Endothelial cell of umbilical vein (primary cell): Measurements from ENCODE around the gene NKX6-2. TPM values are rescaled to one million over a fixed set of nuclear protein-coding genes. Genes with fewer than 3 reads are reported as not detected.

Experiments used
- BruUV-seq: library from RNA; stranded (reverse); fragments of 400-500 nt; replicated peaks from 2 replicates; lab custom pipeline; 2021; lab: Mats Ljungman, UMichigan
- CTCF ChIA-PET: fragments of 300-600, 350-600 bp; sonication (Branson Sonifier 250); formaldehyde crosslinking; loops from one replicate; lab custom pipeline; 2021; ENCODE audit warnings: antibody characterized with exemption, inconsistent platforms; lab: Charles Lee
- POLR2A ChIA-PET: fragments of 300-600, 350-600 bp; sonication (Branson Sonifier 250); formaldehyde crosslinking; loops from one replicate; lab custom pipeline; 2021; ENCODE audit warnings: antibody characterized with exemption, inconsistent platforms; lab: Charles Lee
- DNase-seq: peaks from one replicate; pipeline ENCODE4 v3.0.0-alpha.2; 2011; ENCODE audit warnings: low read depth, low spot score
- FAIRE-seq: peaks from 2 replicates; lab custom pipeline; 2011; peaks lifted over from hg19 to GRCh38; lab: Jason Lieb, UNC
- H2AFZ ChIP-seq: 2 replicates; pipeline ENCODE4 v1.6.0; 2012; ENCODE audit warnings: low read depth, low read length, control low read depth, inconsistent platforms
- H3K27ac ChIP-seq: 2 replicates; pipeline ENCODE4 v1.5.1; 2011; ENCODE audit warnings: low read depth, mild to moderate bottlenecking, control low read depth, low read length, moderate library complexity; ENCODE audit not compliant: insufficient read depth
- H3K27me3 ChIP-seq, 2 experiments: 2 replicates each; pipeline versions ENCODE4 v1.6.0 to v1.6.1; 2011; ENCODE audit warnings: low read length in 2 of 2, mixed read lengths in 1 of 2; ENCODE audit not compliant: control insufficient read depth in 2 of 2, insufficient read depth in 2 of 2
- H3K36me3 ChIP-seq, 2 experiments: 2 replicates in 1 of 2; 3 replicates in 1 of 2; pipeline ENCODE4 v1.5.1; 2011; ENCODE audit warnings: low read length in 2 of 2, mild to moderate bottlenecking in 1 of 2, moderate library complexity in 1 of 2; ENCODE audit not compliant: control insufficient read depth in 2 of 2, insufficient read depth in 2 of 2; ENCODE audit errors: extremely low read depth in 1 of 2
- H3K4me1 ChIP-seq: 3 replicates; pipeline ENCODE4 v1.5.1; 2011; ENCODE audit warnings: mild to moderate bottlenecking, low read length; ENCODE audit not compliant: control insufficient read depth, insufficient read depth; ENCODE audit errors: extremely low read depth
- H3K4me2 ChIP-seq: 2 replicates; pipeline ENCODE4 v1.6.1; 2011; ENCODE audit warnings: low read length, control low read depth, mixed read lengths; ENCODE audit not compliant: insufficient read depth
- H3K4me3 ChIP-seq, 3 experiments: fragments of 200-600 bp in 1 of 3; sonication (generic), shearing (Covaris generic) in 1 of 3; replicated peaks in 1 of 3; 2 replicates each; pipeline ENCODE4 v1.5.1; 2011 to 2016; ENCODE audit warnings: control low read depth in 3 of 3, low read length in 3 of 3, mild to moderate bottlenecking in 2 of 3, inconsistent platforms in 1 of 3, low read depth in 1 of 3, moderate library complexity in 1 of 3; ENCODE audit not compliant: insufficient read depth in 1 of 3
- H3K79me2 ChIP-seq: 2 replicates; pipeline ENCODE4 v1.6.0; 2012; ENCODE audit warnings: low read length, inconsistent platforms; ENCODE audit not compliant: control insufficient read depth, insufficient read depth
- H3K9ac ChIP-seq: replicated peaks from 2 replicates; pipeline ENCODE3; 2011; ENCODE audit warnings: low read length, control low read depth; ENCODE audit not compliant: insufficient read depth; ENCODE audit errors: extremely low read depth
- H3K9me1 ChIP-seq: replicated peaks from 3 replicates; pipeline ENCODE4 v1.6.0; 2011; ENCODE audit warnings: mild to moderate bottlenecking, low read length; ENCODE audit not compliant: control insufficient read depth, insufficient read depth; ENCODE audit errors: extremely low read depth
- H3K9me3 ChIP-seq: replicated peaks from 2 replicates; pipeline ENCODE4 v1.5.1; 2012; ENCODE audit warnings: low read length, inconsistent platforms; ENCODE audit not compliant: control insufficient read depth, insufficient read depth
- H4K20me1 ChIP-seq: replicated peaks from 2 replicates; pipeline ENCODE3; 2011; ENCODE audit warnings: mild to moderate bottlenecking, low read length; ENCODE audit not compliant: control insufficient read depth, insufficient read depth; ENCODE audit errors: extremely low read depth
- CTCF ChIP-seq, 2 donors: IDR thresholded peaks; 1 replicate in 1 of 2; 2 replicates in 1 of 2; pipeline ENCODE4 v1.5.1; 2011; ENCODE audit warnings: low read length in 2 of 2, mild to moderate bottlenecking in 2 of 2, moderate library complexity in 2 of 2, control low read depth in 1 of 2, inconsistent platforms in 1 of 2, low read depth in 1 of 2; ENCODE audit not compliant: insufficient read depth in 1 of 2; ENCODE audit errors: extremely low read depth in 1 of 2
- EZH2 ChIP-seq: IDR thresholded peaks from 2 replicates; pipeline ENCODE4 v1.6.1; 2012; ENCODE audit warnings: borderline replicate concordance, low read depth, mild to moderate bottlenecking, moderate library complexity, low read length, inconsistent platforms; ENCODE audit not compliant: severe bottlenecking
- FOS ChIP-seq: IDR thresholded peaks from 2 replicates; pipeline ENCODE4 v1.6.1; 2011; ENCODE audit warnings: mild to moderate bottlenecking, low read length, moderate library complexity, borderline replicate concordance; ENCODE audit not compliant: insufficient read depth
- GATA2 ChIP-seq: IDR thresholded peaks from 2 replicates; pipeline ENCODE4 v1.7.0; 2011; ENCODE audit warnings: low read depth, mild to moderate bottlenecking, moderate library complexity, mixed read lengths, low read length; ENCODE audit not compliant: insufficient read length, insufficient read depth
- JUN ChIP-seq: IDR thresholded peaks from 2 replicates; pipeline ENCODE4 v1.6.1; 2011; ENCODE audit warnings: borderline replicate concordance, low read depth; ENCODE audit not compliant: insufficient read length, insufficient read depth
- MYC ChIP-seq: IDR thresholded peaks from one replicate; pipeline ENCODE4 v1.6.1; 2011; ENCODE audit warnings: mild to moderate bottlenecking, low read depth, low read length
- POLR2A ChIP-seq: IDR thresholded peaks from 2 replicates; pipeline ENCODE4 v1.6.1; 2012; ENCODE audit warnings: low read depth, mild to moderate bottlenecking, control low read depth, low read length
- POLR2AphosphoS5 ChIP-seq: IDR thresholded peaks from 2 replicates; pipeline ENCODE4 v1.6.1; 2012; ENCODE audit warnings: low read depth, mild to moderate bottlenecking, control low read depth, low read length, moderate library complexity; ENCODE audit not compliant: insufficient read depth
- dilution Hi-C: fragments of 300-500 bp; cut with MboI; formaldehyde crosslinking; loops from one replicate; pipeline ENCODE4 v1.15.0; 2019; ENCODE audit warnings: low sequenced_read_pairs; ENCODE audit not compliant: extremely low pct_ligation_motif_present
- intact Hi-C: fragments of 100-400 bp; cut with micrococcal nuclease; formaldehyde crosslinking; loops from one replicate; pipeline ENCODE4 v1.10.0; 2022
- polyA plus RNA-seq, 4 experiments: library from polyadenylated mRNA; depleted of rRNA in 3 of 4; stranded (reverse) in 3 of 4; unstranded in 1 of 4; fragments of >200 nt; gene quantifications; 2 replicates each; pipeline versions ENCODE4 v1.2.1 to v1.2.3, GENCODE V29; 2011 to 2012; ENCODE audit warnings: missing spikeins in 1 of 4
- total RNA-seq: library from RNA; stranded (reverse); gene quantifications from 2 replicates; pipeline ENCODE4 v1.2.3, GENCODE V29; 2021
- TF ChIP-seq, protein P1 (sequence below): IDR thresholded peaks from 2 replicates; pipeline ENCODE4 v1.6.1; 2011; ENCODE audit not compliant: insufficient read depth, insufficient read length

The NKX6-2 gene
- total and polyA plus RNA-seq, 2 donors (not counting 3 experiments of a cell fraction or from before 2014, with no cell fraction given): not detected

- Histone ChIP-seq H3K4me1 (no peaks in the 10 kb centered on the region), H3K27ac (no peak overlapping the region), H3K9ac (no peak overlapping the region), H3K27me3 (peaks cover 2 to 8% of the 10 kb centered on the region in 2 experiments), H4K20me1 (no peaks in the 10 kb centered on the region), H3K79me2 (no peaks in the 10 kb centered on the region), H3K4me2 (no peak overlapping the region), H3K4me3 (no peak overlapping the region), H3K9me1 (no peaks in the 10 kb centered on the region), H2AFZ (no peak overlapping the region), H3K36me3 (no peaks in the 10 kb centered on the region), H3K9me3 (no peaks in the 10 kb centered on the region)
- POLR2A ChIA-PET: no interaction called here
- dilution Hi-C loops (no loop called here), intact Hi-C loops (no loop called here)
- TF ChIP-seq FOS: no peak
- TF ChIP-seq EZH2: no peak
- TF ChIP-seq POLR2A: no peak
- DNase-seq (no peak), FAIRE-seq (no peak)
- CTCF ChIA-PET: interaction anchor here (0.8 to 2.4 kb wide), 2 partner anchors 23 to 139 kb away, joined by 3 to 14 read pairs; no protein-coding TSS in a partner anchor
- no TSS peak for BruUV-seq
Measured at GRCh38 chr10:132793871-132794849, 8.2 kb upstream of the NKX6-2 start.

GRCh38 chr10:132793213-132793612 lies 7.3 kb upstream of the NKX6-2 start:
- Histone ChIP-seq H2AFZ (no peak overlapping the region), H3K9ac (no peak overlapping the region), H3K9me3 (no peaks in the 10 kb centered on the region), H3K4me2 (no peak overlapping the region), H3K4me3 (no peak overlapping the region), H3K79me2 (no peaks in the 10 kb centered on the region), H3K9me1 (no peaks in the 10 kb centered on the region), H3K27ac (no peak overlapping the region), H3K27me3 (peaks cover 11 to 15% of the 10 kb centered on the region in 2 experiments), H4K20me1 (no peaks in the 10 kb centered on the region), H3K4me1 (no peaks in the 10 kb centered on the region), H3K36me3 (no peaks in the 10 kb centered on the region)
- dilution Hi-C loops: no loop called here
- ChIA-PET CTCF (interaction anchor here (0.8 to 2.4 kb wide), 2 partner anchors 22 to 138 kb away, joined by 3 to 14 read pairs; no protein-coding TSS in a partner anchor), POLR2A (no interaction called here)
- DNase-seq: no peak
- BruUV-seq: no TSS peak
- intact Hi-C loops: no loop called here
- FAIRE-seq: no peak
- no peak for TF ChIP-seq GATA2
- TF ChIP-seq, protein P1, sequence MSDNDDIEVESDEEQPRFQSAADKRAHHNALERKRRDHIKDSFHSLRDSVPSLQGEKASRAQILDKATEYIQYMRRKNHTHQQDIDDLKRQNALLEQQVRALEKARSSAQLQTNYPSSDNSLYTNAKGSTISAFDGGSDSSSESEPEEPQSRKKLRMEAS: no peak
- TF ChIP-seq MYC: no peak
- TF ChIP-seq FOS: no peak
- no peak for TF ChIP-seq POLR2AphosphoS5
- TF ChIP-seq POLR2A: no peak
- no peak for TF ChIP-seq JUN
- no peak for TF ChIP-seq EZH2
- TF ChIP-seq CTCF (IDR thresholded peaks at IDR 0.05; ENCODE audit: extremely low read depth in 1 of 2, insufficient read depth in 1 of 2, low read depth in 1 of 2, low read length in 2 of 2): no peak
